HL-60 (cell line): ENCODE measurements around the gene CCDC85A.

ENCODE experiments used
- DNase-seq, 2 experiments: peaks; one replicate each; pipeline ENCODE4 v3.0.0-alpha.2; 2010 to 2020; ENCODE audit warnings: low read depth in 1 of 2, low spot score in 1 of 2
- H3K27ac ChIP-seq: fragments of 250-450 bp; sonication (Bioruptor Pico); replicated peaks from 2 replicates; pipeline ENCODE4 v1.5.1; 2020; ENCODE audit warnings: mild to moderate bottlenecking, moderate library complexity
- H3K27me3 ChIP-seq: fragments of 250-450 bp; sonication (Bioruptor Pico); 2 replicates; pipeline ENCODE4 v1.5.1; 2021; ENCODE audit warnings: mild to moderate bottlenecking, moderate library complexity; ENCODE audit not compliant: insufficient read depth, poor library complexity, severe bottlenecking
- H3K4me3 ChIP-seq: replicated peaks from 2 replicates; pipeline ENCODE4 v1.5.1; 2011; ENCODE audit warnings: mild to moderate bottlenecking, control low read depth, low read length; ENCODE audit not compliant: insufficient read depth
- GABPA ChIP-seq: IDR thresholded peaks from 2 replicates; pipeline ENCODE4 v1.6.1; 2012; ENCODE audit warnings: low read depth
- POLR2AphosphoS5 ChIP-seq: IDR thresholded peaks from 2 replicates; pipeline ENCODE4 v1.6.1; 2012; ENCODE audit warnings: low read depth
- REST ChIP-seq: IDR thresholded peaks from 2 replicates; pipeline ENCODE4 v1.6.1; 2012; ENCODE audit warnings: low read depth; ENCODE audit not compliant: insufficient replicate concordance
- SPI1 ChIP-seq: IDR thresholded peaks from 2 replicates; pipeline ENCODE4 v1.6.1; 2012; ENCODE audit warnings: low read depth, mild to moderate bottlenecking, borderline replicate concordance
- TF ChIP-seq, protein P1 (sequence below): IDR thresholded peaks from one replicate; pipeline ENCODE4 v1.5.1; 2011; ENCODE audit warnings: low read length, control low read depth, inconsistent platforms; ENCODE audit not compliant: insufficient read depth

Gene CCDC85A

GRCh38 chr2:56182420-56182819 is 1.4 kb upstream of the CCDC85A start:
- no peak for TF ChIP-seq POLR2AphosphoS5
- no peak for TF ChIP-seq GABPA
- no peak for TF ChIP-seq REST
- TF ChIP-seq, protein P1, sequence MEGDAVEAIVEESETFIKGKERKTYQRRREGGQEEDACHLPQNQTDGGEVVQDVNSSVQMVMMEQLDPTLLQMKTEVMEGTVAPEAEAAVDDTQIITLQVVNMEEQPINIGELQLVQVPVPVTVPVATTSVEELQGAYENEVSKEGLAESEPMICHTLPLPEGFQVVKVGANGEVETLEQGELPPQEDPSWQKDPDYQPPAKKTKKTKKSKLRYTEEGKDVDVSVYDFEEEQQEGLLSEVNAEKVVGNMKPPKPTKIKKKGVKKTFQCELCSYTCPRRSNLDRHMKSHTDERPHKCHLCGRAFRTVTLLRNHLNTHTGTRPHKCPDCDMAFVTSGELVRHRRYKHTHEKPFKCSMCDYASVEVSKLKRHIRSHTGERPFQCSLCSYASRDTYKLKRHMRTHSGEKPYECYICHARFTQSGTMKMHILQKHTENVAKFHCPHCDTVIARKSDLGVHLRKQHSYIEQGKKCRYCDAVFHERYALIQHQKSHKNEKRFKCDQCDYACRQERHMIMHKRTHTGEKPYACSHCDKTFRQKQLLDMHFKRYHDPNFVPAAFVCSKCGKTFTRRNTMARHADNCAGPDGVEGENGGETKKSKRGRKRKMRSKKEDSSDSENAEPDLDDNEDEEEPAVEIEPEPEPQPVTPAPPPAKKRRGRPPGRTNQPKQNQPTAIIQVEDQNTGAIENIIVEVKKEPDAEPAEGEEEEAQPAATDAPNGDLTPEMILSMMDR, result no peak
- TF ChIP-seq SPI1, result no peak
- Histone ChIP-seq H3K27me3 (peaks cover 20% of the 10 kb centered on the region), H3K27ac (no peak overlapping the region), H3K4me3 (no peak overlapping the region)
- no peak for DNase-seq

- DNase-seq, result no peak
- Histone ChIP-seq H3K27me3 (peaks cover 22% of the 10 kb centered on the region), H3K27ac (no peak overlapping the region), H3K4me3 (peak overlapping the region; percentile 35; the same call in 1 of the 2 replicates)
- TF ChIP-seq, protein P1, result no peak
- no peak for TF ChIP-seq GABPA
- no peak for TF ChIP-seq REST
- no peak for TF ChIP-seq POLR2AphosphoS5
Observed at GRCh38 chr2:56184500-56185011, 766 bp downstream of the CCDC85A start.

DNA sequence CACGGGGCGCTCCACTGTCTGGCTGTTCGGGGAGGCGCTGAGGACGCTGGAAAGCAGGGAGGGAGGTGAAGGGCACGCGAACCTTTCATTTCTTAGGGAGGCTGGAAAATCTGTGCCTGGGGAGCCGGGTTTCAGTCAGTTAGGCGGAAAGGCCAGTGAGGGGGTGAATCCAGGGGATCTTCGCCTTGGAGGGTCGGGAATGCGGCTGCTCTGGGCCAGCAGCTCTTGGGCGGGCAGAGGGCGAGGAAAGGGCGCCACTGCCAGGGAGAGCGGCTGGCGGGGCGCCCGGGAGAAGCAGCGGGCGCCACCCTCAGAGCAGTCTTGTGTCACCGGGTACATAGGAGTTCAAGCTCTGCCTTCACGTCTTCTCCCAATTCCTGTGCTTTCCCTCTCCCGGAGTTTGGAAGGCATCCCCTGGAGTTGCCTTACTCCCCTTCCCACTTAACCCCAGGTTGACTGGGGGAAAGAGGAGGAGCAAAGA is 1.4 kb downstream of the CCDC85A start:
- Histone ChIP-seq H3K27ac (no peak overlapping the region), H3K4me3 (no peak overlapping the region), H3K27me3 (peaks cover 22% of the 10 kb centered on the region)
- no peak for TF ChIP-seq REST
- no peak for TF ChIP-seq POLR2AphosphoS5
- TF ChIP-seq SPI1, result no peak
- TF ChIP-seq, protein P1, result no peak
- TF ChIP-seq GABPA, result no peak
- no peak for DNase-seq
